HEK293T (cell line): Measurements from ENCODE around the gene EEF2KMT.

ENCODE experiments used
- BHLHE40 ChIP-seq: fragments of 450-650 bp; IDR thresholded peaks from 2 replicates; pipeline ENCODE4 v1.6.1; 2016; ENCODE audit warnings: mild to moderate bottlenecking, moderate library complexity, borderline replicate concordance
- CTBP1 ChIP-seq: fragments of 450-650 bp; IDR thresholded peaks from 2 replicates; pipeline ENCODE4 v1.6.1; 2016; ENCODE audit warnings: borderline replicate concordance
- ELF4 ChIP-seq: fragments of 450-650 bp; IDR thresholded peaks from 2 replicates; pipeline ENCODE4 v1.6.1; 2017; ENCODE audit warnings: antibody characterized with exemption
- FOXK2 ChIP-seq: fragments of 450-650 bp; IDR thresholded peaks from 2 replicates; pipeline ENCODE4 v1.6.1; 2016; ENCODE audit warnings: mild to moderate bottlenecking
- FOXM1 ChIP-seq: fragments of 450-650 bp; IDR thresholded peaks from 2 replicates; pipeline ENCODE4 v1.6.1; 2017; ENCODE audit warnings: mild to moderate bottlenecking, borderline replicate concordance
- L3MBTL2 ChIP-seq: fragments of 450-650 bp; conservative IDR thresholded peaks from 2 replicates; pipeline ENCODE4 v1.6.1; 2016; ENCODE audit warnings: mild to moderate bottlenecking
- LEF1 ChIP-seq: fragments of 450-650 bp; IDR thresholded peaks from 2 replicates; pipeline ENCODE4 v1.6.1; 2017; ENCODE audit warnings: mild to moderate bottlenecking, borderline replicate concordance
- NFRKB ChIP-seq: fragments of 450-650 bp; IDR thresholded peaks from 2 replicates; pipeline ENCODE4 v1.6.1; 2016; ENCODE audit warnings: mild to moderate bottlenecking, moderate library complexity
- PKNOX1 ChIP-seq: fragments of 450-650 bp; IDR thresholded peaks from 2 replicates; pipeline ENCODE4 v1.6.1; 2016
- SP1 ChIP-seq: fragments of 450-650 bp; IDR thresholded peaks from 2 replicates; pipeline ENCODE4 v1.6.1; 2017
- SUZ12 ChIP-seq: fragments of 450-650 bp; IDR thresholded peaks from 2 replicates; pipeline ENCODE4 v1.6.1; 2016; ENCODE audit warnings: mild to moderate bottlenecking
- ZNF384 ChIP-seq: fragments of 450-650 bp; IDR thresholded peaks from 2 replicates; pipeline ENCODE4 v1.6.1; 2016

DNA sequence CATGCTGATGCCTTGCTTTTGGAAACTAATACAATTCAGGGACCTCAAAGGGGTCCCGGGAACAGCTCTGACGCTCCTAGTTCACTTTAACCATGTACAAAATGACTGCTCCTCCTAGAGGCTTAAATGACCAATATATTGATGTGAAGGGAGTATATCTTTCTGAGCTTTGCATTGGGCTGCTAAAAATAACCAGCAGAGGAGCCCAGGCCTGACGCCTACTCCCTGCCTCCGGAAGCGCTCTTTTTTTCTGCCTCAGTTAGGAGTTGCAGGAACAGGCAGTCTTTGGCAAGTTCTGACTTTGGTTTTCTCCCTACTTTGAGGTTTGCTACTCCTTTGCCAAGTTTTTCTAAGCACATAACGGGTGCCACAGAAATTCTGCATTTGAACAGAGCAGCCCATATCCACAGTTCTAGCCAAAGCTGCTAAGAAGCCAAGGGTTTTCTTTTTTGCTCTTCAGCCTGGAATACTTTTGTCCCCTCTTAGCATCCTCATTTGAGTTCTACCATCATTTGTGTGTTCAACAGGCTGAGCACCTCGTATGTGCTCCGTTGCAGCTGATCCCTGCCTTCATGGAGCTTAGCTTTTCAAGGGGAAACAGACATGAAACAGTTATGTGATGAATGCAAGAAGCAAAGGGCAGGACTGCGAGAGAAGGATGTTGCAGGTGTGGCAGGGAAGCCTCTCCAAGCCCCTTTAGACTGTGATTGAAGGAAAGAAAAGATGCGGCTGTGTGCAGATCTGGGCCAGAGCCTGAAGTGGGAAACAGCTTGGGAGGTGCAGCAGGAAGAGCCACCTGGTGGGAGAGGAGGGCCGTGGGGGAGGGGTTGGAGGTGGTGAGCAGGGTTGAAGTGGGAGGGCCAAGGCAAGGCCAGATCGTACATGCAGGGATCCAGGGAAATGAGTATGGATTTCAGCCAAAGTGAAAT is 61.1 kb downstream of the EEF2KMT start:
- TF ChIP-seq NFRKB (no peak), BHLHE40 (no peak), SP1 (no peak), ELF4 (no peak), SUZ12 (no peak), CTBP1 (no peak), PKNOX1 (no peak), FOXK2 (no peak), FOXM1 (no peak), LEF1 (no peak), ZNF384 (no peak), L3MBTL2 (no peak)
